Suprapubic skin (tissue), 4 donors: Measurements from ENCODE around the gene CKMT1B. TPM values are rescaled to one million over a fixed set of nuclear protein-coding genes. Genes with fewer than 3 reads are reported as not detected.
"Not testable (repeated sequence)": the region's sequence is repeated elsewhere in the genome, so short reads cannot be mapped to it uniquely, and the experiment has no call there.

Experiments used
- DNase-seq, 2 donors: peaks; one replicate each; pipeline ENCODE4 v3.0.0-alpha.2; 2019; ENCODE audit warnings: low spot score in 2 of 2
- H3K27ac ChIP-seq: fragments of 200-600 bp; sonication (generic); one replicate; pipeline ENCODE4 v1.5.1; 2019
- H3K27me3 ChIP-seq: fragments of 200-600 bp; sonication (generic); one replicate; pipeline ENCODE4 v1.5.1; 2019
- H3K36me3 ChIP-seq: fragments of 200-600 bp; sonication (generic); one replicate; pipeline ENCODE4 v1.5.1; 2019
- H3K4me1 ChIP-seq: fragments of 200-600 bp; sonication (generic); one replicate; pipeline ENCODE4 v1.5.1; 2019
- H3K4me3 ChIP-seq: fragments of 200-600 bp; sonication (generic); one replicate; pipeline ENCODE4 v1.5.1; 2019; ENCODE audit warnings: mild to moderate bottlenecking
- H3K9me3 ChIP-seq: fragments of 200-600 bp; sonication (generic); one replicate; pipeline ENCODE4 v1.5.1; 2019
- CTCF ChIP-seq, 2 donors: fragments of 200-600 bp in 1 of 2; fragments of 450-650 bp in 1 of 2; sonication (generic) in 1 of 2; IDR thresholded peaks; one replicate each; pipeline ENCODE4 v1.5.1; 2016 to 2019; ENCODE audit warnings: antibody characterized with exemption in 2 of 2, mild to moderate bottlenecking in 1 of 2, moderate library complexity in 1 of 2
- EP300 ChIP-seq: sonication (generic); formaldehyde crosslinking; IDR thresholded peaks from one replicate; pipeline ENCODE4 v1.6.1; 2017; ENCODE audit warnings: antibody characterized with exemption
- POLR2A ChIP-seq, 2 donors: fragments of 450-650 bp; IDR thresholded peaks; one replicate each; pipeline ENCODE4 v1.6.1; 2017; ENCODE audit warnings: antibody characterized with exemption in 2 of 2, mild to moderate bottlenecking in 2 of 2, moderate library complexity in 2 of 2
- POLR2AphosphoS5 ChIP-seq, 3 donors: sonication (generic); formaldehyde crosslinking; IDR thresholded peaks; one replicate each; pipeline ENCODE4 v1.6.1; 2017; ENCODE audit warnings: antibody characterized with exemption in 3 of 3
- WGBS: methylation state at CpG from one replicate; pipeline ENCODE4 v1.1.5; 2018; 5-methylcytosine and 5-hydroxymethylcytosine counted together
- total RNA-seq, 4 donors: library from RNA; depleted of rRNA; stranded (reverse); fragments of >200 nt; gene quantifications; one replicate each; pipeline ENCODE4 v1.1.0, GENCODE V29; 2016

Gene CKMT1B
- total RNA-seq, 4 donors from 2014 or later, result 44.9 to 74.1 (median 48.5) TPM

GRCh38 chr15:43618700-43619099 lies 24.9 kb downstream of the CKMT1B start, which contains the start of gene STRC:
Gene STRC (minus strand): TSS chr15:43618800. CDS start chr15:43618722, 78 bp downstream.
- not testable (repeated sequence) for DNase-seq

GRCh38 chr15:43622068-43622799 lies 28.4 kb downstream of the CKMT1B start:
- DNase-seq, H3K36me3 ChIP-seq, H3K9me3 ChIP-seq, H3K27me3 ChIP-seq, H3K4me3 ChIP-seq, H3K27ac ChIP-seq, H3K4me1 ChIP-seq: not testable (repeated sequence)
- WGBS, result 45% methylated on average over 5 of the region's 7 CpGs

More at GRCh38 chr15:43618700-43619099, 24.9 kb downstream of the CKMT1B start, which contains the start of gene STRC:
- not testable (repeated sequence) for H3K27ac ChIP-seq, H3K9me3 ChIP-seq, H3K27me3 ChIP-seq, H3K4me1 ChIP-seq, H3K36me3 ChIP-seq, H3K4me3 ChIP-seq
- WGBS, result no CpG with 5 or more reads among the region's 2 CpGs

DNA sequence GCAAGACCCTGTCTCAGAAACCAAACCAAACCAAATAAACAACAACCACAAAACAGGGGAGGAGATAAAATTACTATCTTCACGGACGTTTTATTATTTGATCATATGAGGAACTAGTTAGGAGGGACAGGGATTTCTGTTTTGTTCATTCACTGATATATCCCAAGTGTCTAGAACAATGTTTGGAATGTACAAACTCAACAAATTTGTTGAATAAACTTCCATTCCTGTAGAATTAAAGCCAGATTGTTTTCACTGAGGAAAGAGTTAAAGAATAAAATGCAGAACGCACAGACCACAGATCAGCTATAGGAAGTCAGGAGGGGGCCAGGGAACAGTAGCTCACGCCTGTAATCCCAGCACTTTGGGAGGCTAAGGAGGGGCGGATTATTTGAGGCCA lies 31.3 kb downstream of the CKMT1B start:
- Histone ChIP-seq H3K27ac (no peak overlapping the region), H3K4me3 (no peak overlapping the region), H3K27me3 (peaks cover 4% of the 10 kb centered on the region), H3K36me3 (no peaks in the 10 kb centered on the region), H3K9me3 (no peaks in the 10 kb centered on the region), H3K4me1 (no peaks in the 10 kb centered on the region)
- 28% methylated on average over 5 of the region's 5 CpGs for WGBS
- DNase-seq, result no peak
- TF ChIP-seq POLR2AphosphoS5 (IDR thresholded peaks at IDR 0.05) (no peak), CTCF (IDR thresholded peaks at IDR 0.05) (no peak), POLR2A (IDR thresholded peaks at IDR 0.05) (no peak), EP300 (no peak)

DNA sequence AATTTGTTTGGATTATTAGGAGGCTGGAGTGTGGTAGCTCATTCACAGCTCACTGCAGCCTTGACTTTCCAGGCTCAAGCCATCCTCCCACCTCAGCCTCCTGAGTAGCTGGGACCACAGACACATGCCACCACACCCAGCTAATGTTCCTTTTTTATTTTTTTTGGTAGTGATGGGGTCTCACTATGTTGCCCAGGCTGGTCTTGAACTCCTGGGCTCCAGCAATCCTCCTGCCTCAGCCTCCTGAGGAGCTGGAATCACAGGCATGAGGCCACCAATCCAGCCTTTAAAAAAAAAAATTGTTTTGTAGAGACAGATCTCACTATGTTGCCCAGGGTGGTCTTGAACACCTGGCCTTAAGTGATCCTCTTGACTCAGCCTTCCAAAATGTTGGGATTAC lies 33.1 kb downstream of the CKMT1B start:
- not testable (repeated sequence) for H3K4me1 ChIP-seq, H3K36me3 ChIP-seq, DNase-seq, H3K4me3 ChIP-seq, H3K27ac ChIP-seq, H3K27me3 ChIP-seq, H3K9me3 ChIP-seq

- not testable (repeated sequence) for H3K9me3 ChIP-seq, H3K4me1 ChIP-seq, DNase-seq, H3K27me3 ChIP-seq, H3K4me3 ChIP-seq, H3K36me3 ChIP-seq, H3K27ac ChIP-seq
- 94% methylated on average over 8 of the region's 8 CpGs for WGBS
These were observed 44.8 kb downstream of the CKMT1B start for GRCh38 chr15:43638464-43639204.

Other genes starting within 250 kb of the CKMT1B start
- gene ZSCAN29, start 223.0 kb upstream of the CKMT1B start, total RNA-seq, result 10 to 100 TPM in 3 of 4 donors, 1 to 10 TPM in 1; 7.7 to 21.1 (median 16.2) TPM
- 10 to 100 TPM; 13.0 to 28.5 (median 22.2) TPM for gene TUBGCP4, start 222.9 kb upstream of the CKMT1B start, total RNA-seq
- 10 to 100 TPM; 17.6 to 49.4 (median 29.0) TPM for gene TP53BP1, start 100.9 kb upstream of the CKMT1B start, total RNA-seq
- gene MAP1A, start 76.4 kb upstream of the CKMT1B start, total RNA-seq, result 1 to 10 TPM; 2.4 to 5.7 (median 4.0) TPM
- 10 to 100 TPM; 23.8 to 63.6 (median 32.6) TPM for gene PPIP5K1, start 3.8 kb upstream of the CKMT1B start, total RNA-seq
- gene STRC, start 24.8 kb downstream of the CKMT1B start, total RNA-seq, result 1 to 10 TPM in 1 of 4 donors, under 1 TPM in 3; 0.49 to 7.9 (median 0.68) TPM
- gene CATSPER2, start 54.8 kb downstream of the CKMT1B start, total RNA-seq, result 1 to 10 TPM; 1.8 to 6.5 (median 3.2) TPM
- 10 to 100 TPM; 33.5 to 77.6 (median 53.0) TPM for gene CKMT1A, start 99.8 kb downstream of the CKMT1B start, total RNA-seq
- 100 to 1,000 TPM in 2 of 4 donors, 10 to 100 TPM in 2; 57.1 to 157 (median 100.0) TPM for gene PDIA3, start 152.4 kb downstream of the CKMT1B start, total RNA-seq
- 100 to 1,000 TPM in 1 of 4 donors, 10 to 100 TPM in 3; 50.7 to 100 (median 65.9) TPM for gene ELL3, start 182.9 kb downstream of the CKMT1B start, total RNA-seq
- gene SERF2, start 198.3 kb downstream of the CKMT1B start, total RNA-seq, result 100 to 1,000 TPM; 352 to 813 (median 687) TPM
- under 1 TPM in 1 of 4 donors, not detected in 3; 0.62 TPM for gene SERINC4, start 206.2 kb downstream of the CKMT1B start, total RNA-seq
- 10 to 100 TPM; 12.9 to 27.0 (median 19.8) TPM for gene HYPK, start 206.6 kb downstream of the CKMT1B start, total RNA-seq
- 10 to 100 TPM; 12.8 to 17.7 (median 15.4) TPM for gene MFAP1, start 230.7 kb downstream of the CKMT1B start, total RNA-seq
- 1 to 10 TPM; 5.2 to 7.8 (median 5.8) TPM for gene WDR76, start 233.0 kb downstream of the CKMT1B start, total RNA-seq